Prostate gland (tissue), 2 donors: ENCODE data around the gene PIK3C2G.

Experiments used
- CTCF ChIP-seq, 4 experiments: fragments of 200-600 bp in 2 of 4; fragments of 450-650 bp in 2 of 4; sonication (generic) in 2 of 4; IDR thresholded peaks; 1 replicate in 3 of 4; 2 replicates in 1 of 4; pipeline ENCODE4 v1.5.1; 2016 to 2019; ENCODE audit warnings: antibody characterized with exemption in 4 of 4, mild to moderate bottlenecking in 2 of 4, moderate library complexity in 2 of 4
- POLR2A ChIP-seq: fragments of 450-650 bp; IDR thresholded peaks from one replicate; pipeline ENCODE4 v1.6.1; 2016; ENCODE audit warnings: antibody characterized with exemption, mild to moderate bottlenecking

- TF ChIP-seq POLR2A, result no peak
- no peak for TF ChIP-seq CTCF (IDR thresholded peaks at IDR 0.05)
Measured at GRCh38 chr12:18320976-18321375, 59.7 kb downstream of the PIK3C2G start.
